ENCODE data around the gene PPM1L. TPM values are rescaled to one million over a fixed set of nuclear protein-coding genes. Genes with fewer than 3 reads are reported as not detected.

PPM1L gene
- total RNA-seq, 2 donors from 2014 or later, result 13.3 to 25.3 TPM

DNA sequence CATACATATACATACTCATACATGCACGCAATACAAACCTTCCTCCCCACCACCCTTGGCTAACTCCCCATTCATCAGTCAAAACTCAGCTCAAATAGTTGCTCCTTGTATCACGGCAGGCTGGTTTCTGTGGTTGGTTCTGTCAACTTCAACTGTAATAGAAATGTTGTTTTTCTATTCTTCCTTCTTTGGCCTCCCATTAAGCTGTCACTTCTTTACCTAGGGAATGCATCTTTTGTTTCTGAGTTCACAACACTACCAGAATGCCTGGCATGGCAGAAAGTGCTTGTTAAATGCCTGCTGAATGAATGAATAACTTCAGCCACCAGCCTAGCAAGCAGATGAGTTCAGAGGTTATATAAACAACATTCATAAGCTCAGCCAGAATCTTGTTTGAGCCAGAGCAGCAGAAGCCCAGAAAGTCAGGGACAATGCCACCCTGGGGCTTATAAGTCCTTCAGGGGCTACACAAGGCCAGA, 286.0 kb downstream of the PPM1L start:
- ATAC-seq (ENCODE audit: insufficient number of reproducible peaks, low FRiP score, low read depth) (no peak), DNase-seq (ENCODE audit: low spot score) (no peak)
- Histone ChIP-seq H3K36me3 (no peaks in the 10 kb centered on the region), H3K4me1 (ENCODE audit: control insufficient read depth in 1 of 2, low read depth in 2 of 2) (no peaks in the 10 kb centered on the region), H3K27me3 (replicated peaks; ENCODE audit: insufficient read depth) (no peaks in the 10 kb centered on the region), H3K27ac (no peak overlapping the region), H3K9me3 (no peaks in the 10 kb centered on the region), H3K4me3 (no peak overlapping the region)
- TF ChIP-seq, protein P1, sequence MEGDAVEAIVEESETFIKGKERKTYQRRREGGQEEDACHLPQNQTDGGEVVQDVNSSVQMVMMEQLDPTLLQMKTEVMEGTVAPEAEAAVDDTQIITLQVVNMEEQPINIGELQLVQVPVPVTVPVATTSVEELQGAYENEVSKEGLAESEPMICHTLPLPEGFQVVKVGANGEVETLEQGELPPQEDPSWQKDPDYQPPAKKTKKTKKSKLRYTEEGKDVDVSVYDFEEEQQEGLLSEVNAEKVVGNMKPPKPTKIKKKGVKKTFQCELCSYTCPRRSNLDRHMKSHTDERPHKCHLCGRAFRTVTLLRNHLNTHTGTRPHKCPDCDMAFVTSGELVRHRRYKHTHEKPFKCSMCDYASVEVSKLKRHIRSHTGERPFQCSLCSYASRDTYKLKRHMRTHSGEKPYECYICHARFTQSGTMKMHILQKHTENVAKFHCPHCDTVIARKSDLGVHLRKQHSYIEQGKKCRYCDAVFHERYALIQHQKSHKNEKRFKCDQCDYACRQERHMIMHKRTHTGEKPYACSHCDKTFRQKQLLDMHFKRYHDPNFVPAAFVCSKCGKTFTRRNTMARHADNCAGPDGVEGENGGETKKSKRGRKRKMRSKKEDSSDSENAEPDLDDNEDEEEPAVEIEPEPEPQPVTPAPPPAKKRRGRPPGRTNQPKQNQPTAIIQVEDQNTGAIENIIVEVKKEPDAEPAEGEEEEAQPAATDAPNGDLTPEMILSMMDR (IDR thresholded peaks at IDR 0.05), result no peak

DNA sequence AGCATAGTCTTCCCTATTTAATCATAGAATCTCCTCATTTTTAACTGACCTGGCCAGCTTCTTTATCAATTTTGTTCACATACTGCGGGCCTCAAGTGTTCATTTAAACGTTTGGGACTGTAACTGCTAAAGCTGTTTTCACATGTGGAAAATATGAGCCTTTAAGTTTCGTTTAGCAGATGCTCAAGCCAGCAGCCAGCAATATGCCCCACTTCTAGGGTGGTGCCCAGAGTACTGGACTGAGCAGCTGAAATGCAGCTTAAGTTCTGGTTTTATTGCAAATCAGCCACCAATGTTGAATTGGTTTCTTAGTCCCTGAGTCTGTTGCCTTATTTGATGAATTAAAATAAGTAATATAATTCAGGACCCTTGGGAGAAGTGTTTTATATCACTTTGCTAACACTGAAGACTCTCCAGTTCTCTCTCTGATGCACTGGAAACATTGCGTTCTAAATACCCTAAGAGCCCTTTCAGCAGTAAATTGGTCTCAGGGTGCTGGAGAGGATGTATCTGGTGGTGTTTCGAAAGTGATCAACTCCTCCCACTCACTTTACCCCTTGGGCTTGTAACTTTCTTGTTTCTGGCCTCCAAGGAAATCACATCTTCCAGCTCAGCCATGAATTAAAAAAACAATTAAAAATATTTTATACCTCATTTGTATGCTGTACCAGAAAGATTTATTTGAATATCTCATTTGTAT, 287.5 kb downstream of the PPM1L start:
- Histone ChIP-seq H3K4me3 (no peak overlapping the region), H3K27ac (no peak overlapping the region), H3K9me3 (no peaks in the 10 kb centered on the region), H3K36me3 (no peaks in the 10 kb centered on the region), H3K27me3 (replicated peaks; ENCODE audit: insufficient read depth) (no peaks in the 10 kb centered on the region), H3K4me1 (ENCODE audit: control insufficient read depth in 1 of 2, low read depth in 2 of 2) (no peaks in the 10 kb centered on the region)
- DNase-seq (ENCODE audit: low spot score) (no peak), ATAC-seq (ENCODE audit: insufficient number of reproducible peaks, low FRiP score, low read depth) (no peak)
- TF ChIP-seq, protein P1 (IDR thresholded peaks at IDR 0.05), result no peak

DNA sequence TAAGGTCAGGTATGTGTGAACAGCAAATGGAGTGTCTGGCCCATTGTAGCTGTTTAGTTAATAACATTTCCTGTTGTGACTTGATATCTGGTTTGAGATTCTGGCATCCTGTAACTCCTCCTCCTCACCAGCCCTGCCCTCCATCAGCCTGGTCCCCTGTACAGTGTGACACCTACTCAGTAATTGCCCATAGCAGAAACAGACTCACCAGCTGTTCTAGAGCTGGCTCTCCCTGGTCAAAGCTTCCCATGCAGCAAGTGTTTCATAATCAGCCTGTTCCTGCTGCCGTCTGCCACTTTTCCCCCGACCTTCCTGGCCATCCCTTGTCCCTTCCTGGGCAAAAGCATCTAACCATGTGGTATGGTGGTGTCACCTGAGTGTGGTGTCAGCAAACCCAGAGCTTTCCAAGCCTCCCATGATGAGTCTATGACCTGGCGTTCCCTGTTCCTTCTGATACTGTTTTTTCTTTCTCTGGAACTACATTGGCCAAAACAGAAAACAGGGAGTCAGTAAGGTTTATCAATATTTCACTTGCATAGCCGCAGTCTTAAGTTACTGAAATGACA, 293.7 kb downstream of the PPM1L start:
- no peak overlapping the region for H3K27ac ChIP-seq
- no peak overlapping the region for H3K4me3 ChIP-seq
- no peaks in the 10 kb centered on the region for H3K36me3 ChIP-seq
- ATAC-seq (ENCODE audit: insufficient number of reproducible peaks, low FRiP score, low read depth) (no peak), DNase-seq (ENCODE audit: low spot score) (no peak)
- no peaks in the 10 kb centered on the region for H3K9me3 ChIP-seq
- no peaks in the 10 kb centered on the region for H3K4me1 ChIP-seq (ENCODE audit: control insufficient read depth in 1 of 2, low read depth in 2 of 2)
- TF ChIP-seq, protein P1 (IDR thresholded peaks at IDR 0.05), result no peak
- H3K27me3 ChIP-seq (replicated peaks; ENCODE audit: insufficient read depth), result no peaks in the 10 kb centered on the region

DNA sequence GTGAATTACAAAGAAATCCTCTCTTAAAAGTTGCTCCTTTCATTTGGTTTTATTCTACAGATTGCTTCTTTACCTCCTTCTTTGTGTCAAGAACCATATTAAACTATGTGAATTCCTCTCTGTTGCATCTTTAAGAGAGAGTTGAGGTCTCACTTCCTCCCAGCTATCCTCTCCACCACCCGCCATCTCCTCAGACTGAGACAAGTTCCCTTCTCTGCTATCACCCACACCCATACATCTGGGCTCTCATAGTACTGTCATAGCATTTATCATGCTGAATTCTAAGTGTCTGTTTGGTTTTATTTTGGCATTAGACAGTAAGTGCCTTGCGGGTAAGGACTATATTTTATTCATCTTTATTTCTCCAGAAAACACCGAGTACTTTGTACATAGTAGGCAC, 294.9 kb downstream of the PPM1L start:
- H3K27ac ChIP-seq, result no peak overlapping the region
- no peak for ATAC-seq (ENCODE audit: insufficient number of reproducible peaks, low FRiP score, low read depth)

DNA sequence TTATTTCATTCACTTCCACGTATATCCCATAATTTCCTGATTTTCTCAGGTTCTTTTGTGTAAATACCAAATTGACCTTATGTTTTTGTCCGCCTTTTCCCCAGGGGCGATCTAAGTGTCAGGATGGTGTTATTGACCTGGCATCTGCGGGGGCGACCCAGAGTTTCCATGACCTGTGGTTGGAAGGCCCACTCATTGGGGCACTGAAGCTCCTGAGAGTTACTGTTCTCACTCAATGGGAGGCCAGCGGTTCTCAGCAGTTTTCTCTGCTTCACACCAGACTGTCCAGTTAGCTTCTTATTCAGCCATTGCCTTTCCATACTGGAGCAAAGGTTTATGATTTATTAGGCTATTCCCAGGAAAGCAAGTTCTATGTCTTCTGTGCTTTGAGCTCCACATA, 295.8 kb downstream of the PPM1L start:
- Histone ChIP-seq H3K36me3 (no peaks in the 10 kb centered on the region), H3K4me3 (no peak overlapping the region), H3K27me3 (replicated peaks; ENCODE audit: insufficient read depth) (no peaks in the 10 kb centered on the region), H3K4me1 (ENCODE audit: control insufficient read depth in 1 of 2, low read depth in 2 of 2) (no peaks in the 10 kb centered on the region), H3K27ac (no peak overlapping the region), H3K9me3 (no peaks in the 10 kb centered on the region)
- ATAC-seq (ENCODE audit: insufficient number of reproducible peaks, low FRiP score, low read depth) (no peak), DNase-seq (ENCODE audit: low spot score) (no peak)
- TF ChIP-seq, protein P1 (IDR thresholded peaks at IDR 0.05), result no peak

More for the DNA sequence above, 294.9 kb downstream of the PPM1L start:
- H3K4me1 ChIP-seq (ENCODE audit: control insufficient read depth in 1 of 2, low read depth in 2 of 2), result no peaks in the 10 kb centered on the region
- no peaks in the 10 kb centered on the region for H3K9me3 ChIP-seq
- DNase-seq (ENCODE audit: low spot score), result no peak
- H3K4me3 ChIP-seq, result no peak overlapping the region
- TF ChIP-seq, protein P1 (IDR thresholded peaks at IDR 0.05), result no peak
- H3K27me3 ChIP-seq (replicated peaks; ENCODE audit: insufficient read depth), result no peaks in the 10 kb centered on the region
- no peaks in the 10 kb centered on the region for H3K36me3 ChIP-seq

All from thoracic aorta (tissue), 2 donors.